Middle frontal gyrus (tissue), 1 donor: ENCODE data around the gene ARL6.

Experiments used
- DNase-seq: peaks from one replicate; pipeline ENCODE4 v3.0.0-alpha.2; 2015; ENCODE audit warnings: low spot score; ENCODE audit errors: extremely low spot score

The ARL6 gene

GRCh38 chr3:97764407-97765238 is at the start of gene ARL6:
TSS of gene ARL6 (plus strand) at chr3:97764758. CDS start at chr3:97768108, 3,350 bp downstream.
- DNase-seq: peak; percentile 81

- DNase-seq: peak; percentile 55
These were observed 45.3 kb upstream of the ARL6 start for GRCh38 chr3:97719156-97719821.

- no peak for DNase-seq
These were observed 44.1 kb upstream of the ARL6 start for GRCh38 chr3:97720417-97720816.

- DNase-seq: no peak
These were observed 43.1 kb upstream of the ARL6 start for GRCh38 chr3:97721446-97721845.

GRCh38 chr3:97736928-97737327 is 27.6 kb upstream of the ARL6 start:
- no peak for DNase-seq

GRCh38 chr3:97738761-97739160 is 25.8 kb upstream of the ARL6 start:
- DNase-seq: peak; percentile 20

- no peak for DNase-seq
These were observed 22.5 kb upstream of the ARL6 start for GRCh38 chr3:97742036-97742435.

- no peak for DNase-seq
These were observed 20.3 kb upstream of the ARL6 start for GRCh38 chr3:97744289-97744688.

GRCh38 chr3:97763586-97764406 is 762 bp upstream of the ARL6 start:
- no peak for DNase-seq

- no peak for DNase-seq
These were observed 778 bp downstream of the ARL6 start for GRCh38 chr3:97765336-97765735.

GRCh38 chr3:97772926-97773325 is 8.4 kb downstream of the ARL6 start:
- DNase-seq: no peak

GRCh38 chr3:97778152-97778551 is 13.6 kb downstream of the ARL6 start:
- no peak for DNase-seq

- peak; percentile 36 for DNase-seq
These were observed 29.0 kb downstream of the ARL6 start for GRCh38 chr3:97793420-97794019.

- no peak for DNase-seq
These were observed 31.4 kb downstream of the ARL6 start for GRCh38 chr3:97795951-97796350.

- DNase-seq: no peak
These were observed 39.9 kb downstream of the ARL6 start for GRCh38 chr3:97804471-97804870.

GRCh38 chr3:97810779-97811390 is 46.3 kb downstream of the ARL6 start:
- DNase-seq: no peak

- DNase-seq: no peak
These were observed 50.8 kb downstream of the ARL6 start for GRCh38 chr3:97815149-97815917.

- DNase-seq: no peak
These were observed 52.3 kb downstream of the ARL6 start for GRCh38 chr3:97816811-97817210.

- no peak for DNase-seq
These were observed 53.4 kb downstream of the ARL6 start for GRCh38 chr3:97817965-97818364.

GRCh38 chr3:97820780-97821179 is 56.2 kb downstream of the ARL6 start:
- DNase-seq: no peak
